ENCODE measurements around the gene TXNL4A.

TXNL4A gene

GRCh38 chr18:79935098-79935480 is 53.3 kb downstream of the TXNL4A start:
- DNase-seq (ENCODE audit: low spot score), result no peak

- peak; percentile 69 for DNase-seq (ENCODE audit: low spot score)
These were observed 53.9 kb downstream of the TXNL4A start for GRCh38 chr18:79934311-79935097.

GRCh38 chr18:79933765-79934164 is 54.6 kb downstream of the TXNL4A start:
- DNase-seq (ENCODE audit: low spot score), result no peak

GRCh38 chr18:79932907-79933306 is 55.5 kb downstream of the TXNL4A start:
- no peak for DNase-seq (ENCODE audit: low spot score)

- no peak for DNase-seq (ENCODE audit: low spot score)
These were observed 56.9 kb downstream of the TXNL4A start for GRCh38 chr18:79931475-79931874.

GRCh38 chr18:79930020-79930642 is 58.2 kb downstream of the TXNL4A start:
- no peak for DNase-seq (ENCODE audit: low spot score)

- DNase-seq (ENCODE audit: low spot score), result no peak
These were observed 59.8 kb downstream of the TXNL4A start for GRCh38 chr18:79928563-79928960.

- no peak for DNase-seq (ENCODE audit: low spot score)
These were observed 60.5 kb downstream of the TXNL4A start for GRCh38 chr18:79927607-79928562.

GRCh38 chr18:79926715-79927606 is 61.4 kb downstream of the TXNL4A start:
- no peak for DNase-seq (ENCODE audit: low spot score)

GRCh38 chr18:79926306-79926705 is 62.1 kb downstream of the TXNL4A start:
- DNase-seq (ENCODE audit: low spot score), result no peak

- no peak for DNase-seq (ENCODE audit: low spot score)
These were observed 63.3 kb downstream of the TXNL4A start for GRCh38 chr18:79924814-79925731.

- DNase-seq (ENCODE audit: low spot score), result no peak
These were observed 64.3 kb downstream of the TXNL4A start for GRCh38 chr18:79923896-79924585.

- DNase-seq (ENCODE audit: low spot score), result no peak
These were observed 65.4 kb downstream of the TXNL4A start for GRCh38 chr18:79922971-79923411.

GRCh38 chr18:79921984-79922965 is 66.1 kb downstream of the TXNL4A start:
- DNase-seq (ENCODE audit: low spot score), result no peak

All from HuH-7.5 (cell line).